HG02852 (cell line): ENCODE results near the gene OTOP2.
"Not testable (repeated sequence)": the region's sequence is repeated elsewhere in the genome, so short reads cannot be mapped to it uniquely, and the experiment has no call there.

Experiments
- ATAC-seq: cut with Tn5 transposase; IDR thresholded peaks from one replicate; pipeline ENCODE4 v1.9.1; 2021; ENCODE audit warnings: mild to moderate bottlenecking, moderate library complexity; ENCODE audit not compliant: unreplicated experiment

The OTOP2 gene

GRCh38 chr17:74951680-74952421 lies 27.8 kb downstream of the OTOP2 start:
- ATAC-seq, result no peak

GRCh38 chr17:74952431-74953133 lies 28.5 kb downstream of the OTOP2 start:
- no peak for ATAC-seq

GRCh38 chr17:74953134-74953687 lies 29.1 kb downstream of the OTOP2 start:
- no peak for ATAC-seq

- ATAC-seq, result no peak
Observed at GRCh38 chr17:74954115-74954514, 30.0 kb downstream of the OTOP2 start.

- no peak for ATAC-seq
Observed at GRCh38 chr17:74954665-74955421, 30.8 kb downstream of the OTOP2 start.

GRCh38 chr17:74956093-74956492 lies 32.0 kb downstream of the OTOP2 start:
- no peak for ATAC-seq

GRCh38 chr17:74957935-74958740 lies 34.1 kb downstream of the OTOP2 start:
- ATAC-seq, result no peak

GRCh38 chr17:74959826-74960515 lies 35.9 kb downstream of the OTOP2 start:
- ATAC-seq, result no peak

- no peak for ATAC-seq
Observed at GRCh38 chr17:74960570-74961342, 36.7 kb downstream of the OTOP2 start.

GRCh38 chr17:74961657-74962350 lies 37.7 kb downstream of the OTOP2 start:
- ATAC-seq, result no peak

GRCh38 chr17:74962622-74963394 lies 38.7 kb downstream of the OTOP2 start:
- no peak for ATAC-seq

GRCh38 chr17:74963656-74964055 lies 39.6 kb downstream of the OTOP2 start:
- no peak for ATAC-seq

GRCh38 chr17:74964246-74964761 lies 40.2 kb downstream of the OTOP2 start:
- no peak for ATAC-seq

- no peak for ATAC-seq
Observed at GRCh38 chr17:74964988-74965622, 41.0 kb downstream of the OTOP2 start.

GRCh38 chr17:74968361-74968780 lies 44.3 kb downstream of the OTOP2 start:
- no peak for ATAC-seq

GRCh38 chr17:74969501-74969900 lies 45.4 kb downstream of the OTOP2 start:
- ATAC-seq, result not testable (repeated sequence)

- ATAC-seq, result no peak
Observed at GRCh38 chr17:74970395-74970794, 46.3 kb downstream of the OTOP2 start.
